Measurements from ENCODE around the gene SCIN.

DNA sequence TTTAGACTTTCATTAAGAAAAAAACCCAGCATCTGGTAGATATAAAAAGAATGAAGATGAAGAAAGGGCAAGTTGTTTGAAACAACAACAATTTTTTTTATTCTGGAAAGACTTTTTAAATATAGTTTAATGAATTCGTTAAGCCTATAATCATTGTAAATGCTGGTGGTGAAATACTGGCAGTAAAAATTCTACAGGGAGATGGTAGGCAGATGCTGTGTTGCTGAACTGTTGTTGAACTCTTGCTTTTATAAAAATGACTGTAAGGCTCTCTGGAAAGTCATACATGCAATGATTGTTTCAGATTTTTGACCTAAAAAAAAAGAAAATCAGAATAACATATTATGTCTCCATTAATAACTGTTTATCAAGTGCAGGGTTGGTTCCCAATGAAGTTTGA lies 39.0 kb downstream of the SCIN start:
- TF ChIP-seq, protein P1, sequence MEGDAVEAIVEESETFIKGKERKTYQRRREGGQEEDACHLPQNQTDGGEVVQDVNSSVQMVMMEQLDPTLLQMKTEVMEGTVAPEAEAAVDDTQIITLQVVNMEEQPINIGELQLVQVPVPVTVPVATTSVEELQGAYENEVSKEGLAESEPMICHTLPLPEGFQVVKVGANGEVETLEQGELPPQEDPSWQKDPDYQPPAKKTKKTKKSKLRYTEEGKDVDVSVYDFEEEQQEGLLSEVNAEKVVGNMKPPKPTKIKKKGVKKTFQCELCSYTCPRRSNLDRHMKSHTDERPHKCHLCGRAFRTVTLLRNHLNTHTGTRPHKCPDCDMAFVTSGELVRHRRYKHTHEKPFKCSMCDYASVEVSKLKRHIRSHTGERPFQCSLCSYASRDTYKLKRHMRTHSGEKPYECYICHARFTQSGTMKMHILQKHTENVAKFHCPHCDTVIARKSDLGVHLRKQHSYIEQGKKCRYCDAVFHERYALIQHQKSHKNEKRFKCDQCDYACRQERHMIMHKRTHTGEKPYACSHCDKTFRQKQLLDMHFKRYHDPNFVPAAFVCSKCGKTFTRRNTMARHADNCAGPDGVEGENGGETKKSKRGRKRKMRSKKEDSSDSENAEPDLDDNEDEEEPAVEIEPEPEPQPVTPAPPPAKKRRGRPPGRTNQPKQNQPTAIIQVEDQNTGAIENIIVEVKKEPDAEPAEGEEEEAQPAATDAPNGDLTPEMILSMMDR (IDR thresholded peaks at IDR 0.05) = no peak
- no peak for TF ChIP-seq POLR2A (IDR thresholded peaks at IDR 0.05)

All from adrenal gland (tissue), 5 donors.